Cerebellar nuclear complex (tissue), 1 donor: ENCODE data around the gene IFT27.

Experiments used
- DNase-seq, 2 experiments: peaks; one replicate each; lab custom pipeline; 2025; lab: John Stamatoyannopoulos, UW

Gene IFT27

GRCh38 chr22:36725366-36726006, 50.4 kb downstream of the IFT27 start:
- no peak for DNase-seq

GRCh38 chr22:36724836-36725235, 51.1 kb downstream of the IFT27 start:
- no peak for DNase-seq

DNA sequence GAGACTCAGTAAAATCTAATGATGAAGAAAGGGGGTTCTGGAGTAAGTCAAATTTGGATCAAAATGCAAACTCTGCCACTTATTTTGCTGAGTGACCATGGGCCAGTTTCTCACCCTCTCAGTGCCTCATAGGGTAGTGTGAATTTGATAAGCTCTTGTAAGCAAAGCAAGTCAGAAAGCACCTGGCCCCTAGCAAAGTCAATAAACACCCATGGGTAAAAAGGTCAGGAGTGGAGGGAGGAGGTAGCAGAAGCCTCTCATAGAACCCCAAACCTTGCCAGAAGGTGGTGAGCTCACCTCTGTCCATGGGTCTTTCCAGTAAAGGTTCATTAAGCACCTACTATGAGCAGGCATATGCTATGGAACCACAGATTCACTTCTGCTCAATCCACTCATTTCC, 53.9 kb downstream of the IFT27 start:
- DNase-seq: no peak

DNA sequence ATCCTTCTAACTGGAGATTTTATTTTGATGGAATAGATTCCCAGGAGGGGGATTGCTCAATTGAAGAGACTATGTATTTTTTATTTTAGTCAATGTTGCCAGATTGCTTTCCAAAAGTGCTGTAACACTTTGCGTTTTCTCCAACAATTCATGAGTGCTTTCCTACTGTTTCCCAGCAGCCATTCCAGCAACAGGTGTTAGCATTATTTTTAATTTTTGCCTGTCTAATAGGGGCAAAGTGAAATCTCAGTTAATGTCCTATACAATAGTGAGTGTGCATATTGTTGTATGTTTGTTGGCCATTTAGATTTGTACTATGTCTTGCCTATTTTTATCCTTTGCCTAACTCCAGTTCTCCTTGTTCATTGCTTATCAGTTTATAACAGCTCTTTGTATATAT, 60.3 kb downstream of the IFT27 start:
- DNase-seq: no peak

DNA sequence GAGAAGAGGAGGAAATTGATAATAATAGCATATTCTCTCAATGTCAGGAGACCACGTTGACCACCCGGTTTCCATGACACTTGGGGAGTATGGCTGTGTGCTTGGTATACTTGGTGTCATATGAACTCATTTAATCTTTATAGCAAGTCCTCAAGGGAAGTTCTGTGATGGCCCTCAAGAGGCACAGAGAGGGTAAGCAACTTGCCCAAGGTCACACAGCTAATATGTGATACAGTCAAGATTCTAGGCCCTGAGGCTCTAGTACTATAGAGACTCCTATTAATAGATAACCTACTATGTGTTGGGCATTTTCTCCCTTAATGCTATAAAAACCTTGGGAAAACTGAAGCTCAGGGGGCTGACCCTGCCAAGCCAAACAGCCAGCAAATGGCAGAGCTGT, 61.8 kb downstream of the IFT27 start:
- no peak for DNase-seq

DNA sequence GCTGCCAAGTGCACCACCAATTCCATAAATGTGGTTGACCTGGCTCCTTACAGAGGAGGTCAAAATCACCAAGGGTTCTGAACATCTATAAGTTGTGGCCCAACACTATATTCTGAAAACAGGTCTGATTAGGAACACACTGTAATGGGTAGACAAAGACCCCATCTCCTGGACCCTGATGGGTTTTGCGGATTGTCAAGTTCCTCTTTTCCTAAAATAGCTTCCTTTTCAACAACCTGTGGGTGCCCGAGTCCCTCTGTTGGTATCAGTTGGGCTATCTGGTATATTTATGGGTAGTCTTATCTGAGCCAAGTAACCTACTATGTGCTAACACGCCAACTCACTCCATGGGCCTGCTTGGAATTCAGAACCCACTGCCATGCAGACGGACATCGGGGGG, 62.5 kb downstream of the IFT27 start:
- DNase-seq: no peak
